ENCODE data around the gene ZNF496.

Gene ZNF496

GRCh38 chr1:247326411-247327130, 5.1 kb downstream of the ZNF496 start:
- DNase-seq: no peak

GRCh38 chr1:247324923-247325322, 6.7 kb downstream of the ZNF496 start:
- DNase-seq: no peak

- no peak for DNase-seq
Observed at GRCh38 chr1:247324204-247324787, 7.4 kb downstream of the ZNF496 start.

- no peak for DNase-seq
Observed at GRCh38 chr1:247322849-247323586, 8.6 kb downstream of the ZNF496 start.

GRCh38 chr1:247322442-247322841, 9.2 kb downstream of the ZNF496 start:
- DNase-seq: no peak

- no peak for DNase-seq
Observed at GRCh38 chr1:247317702-247318101, 14.0 kb downstream of the ZNF496 start.

GRCh38 chr1:247316590-247317197, 15.0 kb downstream of the ZNF496 start:
- no peak for DNase-seq

GRCh38 chr1:247304031-247304430, 27.6 kb downstream of the ZNF496 start:
- DNase-seq: no peak

GRCh38 chr1:247303216-247303615, 28.5 kb downstream of the ZNF496 start:
- no peak for DNase-seq

- peak; percentile 47 for DNase-seq
Observed at GRCh38 chr1:247301176-247301540, 30.5 kb downstream of the ZNF496 start.

GRCh38 chr1:247300491-247301175, 31.0 kb downstream of the ZNF496 start:
- peak; percentile 51 for DNase-seq

GRCh38 chr1:247299723-247300381, 31.8 kb downstream of the ZNF496 start:
- DNase-seq: peak; percentile 37

- DNase-seq: no peak
Observed at GRCh38 chr1:247298701-247299100, 33.0 kb downstream of the ZNF496 start.

- no peak for DNase-seq
Observed at GRCh38 chr1:247298124-247298481, 33.6 kb downstream of the ZNF496 start.

- DNase-seq: no peak
Observed at GRCh38 chr1:247297263-247298123, 34.2 kb downstream of the ZNF496 start.

GRCh38 chr1:247296599-247297180, 35.0 kb downstream of the ZNF496 start:
- DNase-seq: no peak

- DNase-seq: peak; percentile 29
Observed at GRCh38 chr1:247295746-247296145, 35.9 kb downstream of the ZNF496 start.

GRCh38 chr1:247295274-247295684, 36.4 kb downstream of the ZNF496 start:
- peak; percentile 48 for DNase-seq

GRCh38 chr1:247294282-247294681, 37.4 kb downstream of the ZNF496 start:
- DNase-seq: peak; percentile 52

GRCh38 chr1:247293047-247293446, 38.6 kb downstream of the ZNF496 start:
- DNase-seq: peak; percentile 52

All from islet precursor cell (in vitro differentiated cells).